DMS53 treated with DMSO at 0.1 percent for 48 hours (cell line): ENCODE results near the gene PPP5C.
"Not testable (repeated sequence)": the region's sequence is repeated elsewhere in the genome, so short reads cannot be mapped to it uniquely, and the experiment has no call there.

Experiments
- DNase-seq: peaks from one replicate; lab custom pipeline; 2025; ENCODE audit not compliant: unreplicated experiment; lab: John Stamatoyannopoulos, UW

PPP5C gene

DNA sequence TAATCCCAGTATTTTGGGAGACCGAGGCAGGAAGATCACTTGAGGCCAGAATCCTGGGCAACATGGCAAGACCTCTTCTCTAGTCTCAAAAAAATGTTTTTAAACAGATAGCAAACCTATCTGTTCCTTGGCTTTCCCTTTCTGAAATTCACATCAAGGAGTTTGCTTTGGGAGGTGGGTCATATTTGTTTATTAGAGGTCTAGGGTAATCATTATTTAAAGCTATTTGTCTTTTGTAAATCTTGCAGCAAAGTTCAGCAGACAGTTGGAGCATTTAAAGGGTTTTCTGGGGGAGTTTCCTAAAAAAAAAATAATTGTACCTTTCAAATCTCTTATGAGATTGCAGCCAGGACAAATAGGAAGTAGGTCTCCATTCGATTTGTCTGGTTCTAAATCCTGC lies 17.5 kb downstream of the PPP5C start:
- no peak for DNase-seq

- no peak for DNase-seq
Observed at GRCh38 chr19:46365561-46365960, 18.7 kb downstream of the PPP5C start.

- DNase-seq: no peak
Observed at GRCh38 chr19:46366620-46367292, 19.9 kb downstream of the PPP5C start.

GRCh38 chr19:46367426-46367825 lies 20.5 kb downstream of the PPP5C start:
- DNase-seq: no peak

DNA sequence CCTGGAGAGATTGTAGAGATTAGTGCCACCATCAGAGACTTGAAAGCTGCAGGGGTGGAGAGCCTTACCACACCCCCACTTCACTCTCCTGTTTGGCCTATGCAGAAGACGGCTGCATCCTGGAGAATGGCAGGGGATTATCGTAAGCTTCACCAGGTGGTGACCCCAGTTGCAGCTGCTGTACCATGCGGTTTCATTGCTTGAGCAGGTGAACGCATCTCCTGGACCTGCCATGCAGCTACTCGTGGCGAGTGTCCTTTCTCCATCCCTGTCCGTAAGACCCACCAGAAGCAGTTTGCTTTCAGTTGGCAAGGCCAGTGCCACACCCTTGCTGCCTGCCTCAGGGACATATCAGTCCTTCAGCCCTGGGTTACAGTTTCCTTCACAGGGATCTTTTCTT lies 21.2 kb downstream of the PPP5C start:
- DNase-seq: no peak

- DNase-seq: no peak
Observed at GRCh38 chr19:46369817-46370216, 22.9 kb downstream of the PPP5C start.

DNA sequence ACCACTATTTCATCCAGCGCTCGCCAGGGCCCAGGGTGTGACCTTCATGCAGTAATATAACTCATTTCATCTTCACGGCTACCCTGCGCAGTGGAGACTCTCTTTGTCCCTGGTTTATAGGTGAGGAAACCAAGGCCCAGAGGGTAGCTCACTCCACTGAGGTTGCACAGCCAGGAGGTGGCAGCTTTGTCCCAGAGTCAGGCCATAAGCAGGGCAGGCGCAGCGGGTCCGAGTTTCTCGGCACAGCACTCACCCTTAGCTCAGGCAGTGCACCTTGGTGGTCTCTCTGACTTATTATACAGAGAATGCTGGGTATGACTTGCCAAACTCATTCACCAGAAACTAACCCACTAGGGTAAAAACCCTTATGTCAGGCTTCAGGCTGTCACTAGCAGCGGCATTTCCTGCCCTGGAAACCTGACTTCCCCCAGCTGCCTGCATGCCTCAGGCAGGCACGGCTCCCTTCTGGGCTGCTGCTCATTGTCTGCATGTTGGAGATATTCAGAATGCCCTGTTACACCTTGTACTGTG lies 24.5 kb downstream of the PPP5C start:
- no peak for DNase-seq

- DNase-seq: no peak
Observed at GRCh38 chr19:46372901-46373490, 26.1 kb downstream of the PPP5C start.

DNA sequence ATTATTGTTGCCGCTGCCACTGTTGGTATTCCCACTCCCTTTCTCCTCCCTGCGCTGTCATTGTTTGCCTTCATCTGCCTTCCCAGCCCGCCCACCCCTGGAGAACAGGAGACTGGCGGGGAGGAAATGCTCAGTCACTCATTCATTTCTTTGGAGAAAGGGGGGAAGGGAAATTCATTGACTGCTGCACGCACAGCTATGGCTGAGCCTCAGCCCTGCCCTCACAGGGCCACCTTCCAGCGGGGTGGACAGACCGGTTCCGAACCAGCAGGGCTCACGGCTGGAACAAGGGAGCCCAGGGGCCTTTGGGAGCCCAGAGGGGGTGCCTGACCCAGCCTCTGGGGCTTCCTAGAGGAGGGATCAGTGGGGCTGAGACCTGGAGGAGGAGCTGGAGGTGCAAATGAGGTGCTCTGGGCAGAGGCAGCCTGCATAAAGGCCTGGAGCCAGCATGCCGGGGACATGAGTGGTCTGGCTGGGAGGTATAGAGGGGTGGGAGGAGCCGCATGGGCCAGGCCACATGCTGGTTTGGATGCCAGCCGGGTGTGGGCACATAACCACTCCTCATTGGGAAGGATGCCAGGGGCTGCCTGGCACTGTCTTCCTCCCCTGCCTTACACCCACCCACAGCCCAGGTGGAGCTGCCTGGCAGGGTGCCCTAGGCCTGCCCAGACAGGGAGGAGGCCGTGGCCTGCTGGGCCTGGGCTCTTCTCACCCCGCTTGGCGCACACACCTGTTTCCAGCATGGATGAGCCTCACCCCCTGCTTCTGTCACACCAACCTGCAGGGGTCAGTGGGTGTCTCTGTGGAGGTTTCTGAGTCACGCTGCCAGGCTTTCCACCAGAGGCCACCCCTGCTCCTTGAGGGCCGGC lies 26.8 kb downstream of the PPP5C start:
- DNase-seq: no peak

DNA sequence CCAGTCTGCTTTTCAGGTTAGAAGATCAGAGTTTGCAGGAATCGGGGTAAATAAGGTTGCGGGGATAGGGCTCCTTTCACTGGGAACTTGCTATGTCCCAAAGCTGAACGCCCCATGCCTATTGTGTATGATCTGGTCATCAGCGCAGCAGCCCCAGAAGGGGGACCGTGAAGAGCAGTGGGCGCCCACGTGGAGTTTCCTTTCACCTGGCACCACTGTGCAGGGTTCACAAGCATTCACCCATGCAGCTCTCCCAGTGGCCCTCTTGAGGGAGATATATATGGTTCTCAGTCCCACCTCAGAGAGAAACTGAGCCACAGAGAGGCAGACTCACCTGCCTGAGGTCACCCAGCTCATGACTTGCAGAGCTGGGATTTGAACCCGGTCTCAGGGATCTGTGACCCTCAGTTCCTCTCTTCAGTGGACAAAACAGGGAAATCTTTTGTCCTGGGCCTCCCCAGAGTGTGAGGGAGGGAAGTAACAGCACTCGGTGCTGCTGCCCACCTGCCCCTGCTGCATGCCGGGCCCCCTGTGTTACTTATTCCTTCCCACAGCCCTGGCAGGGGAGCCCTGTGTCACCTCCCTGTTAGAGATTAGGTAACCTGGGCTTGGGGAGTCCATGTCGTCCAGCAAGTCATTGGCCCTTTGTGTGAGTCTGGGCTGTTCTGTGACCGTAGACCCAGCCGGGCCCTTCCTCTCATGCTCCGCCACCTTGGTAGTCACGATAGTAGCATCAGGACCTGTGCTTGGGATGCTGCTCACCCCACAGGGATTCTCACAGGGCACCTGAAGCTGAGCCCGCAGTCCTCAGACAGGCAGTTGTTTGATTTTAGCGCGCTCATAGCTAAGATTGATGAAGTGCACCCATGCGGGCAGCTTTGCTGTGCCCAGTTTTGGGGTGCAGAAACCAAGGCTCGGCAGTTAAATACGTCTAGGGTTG lies 27.9 kb downstream of the PPP5C start:
- DNase-seq: no peak

DNA sequence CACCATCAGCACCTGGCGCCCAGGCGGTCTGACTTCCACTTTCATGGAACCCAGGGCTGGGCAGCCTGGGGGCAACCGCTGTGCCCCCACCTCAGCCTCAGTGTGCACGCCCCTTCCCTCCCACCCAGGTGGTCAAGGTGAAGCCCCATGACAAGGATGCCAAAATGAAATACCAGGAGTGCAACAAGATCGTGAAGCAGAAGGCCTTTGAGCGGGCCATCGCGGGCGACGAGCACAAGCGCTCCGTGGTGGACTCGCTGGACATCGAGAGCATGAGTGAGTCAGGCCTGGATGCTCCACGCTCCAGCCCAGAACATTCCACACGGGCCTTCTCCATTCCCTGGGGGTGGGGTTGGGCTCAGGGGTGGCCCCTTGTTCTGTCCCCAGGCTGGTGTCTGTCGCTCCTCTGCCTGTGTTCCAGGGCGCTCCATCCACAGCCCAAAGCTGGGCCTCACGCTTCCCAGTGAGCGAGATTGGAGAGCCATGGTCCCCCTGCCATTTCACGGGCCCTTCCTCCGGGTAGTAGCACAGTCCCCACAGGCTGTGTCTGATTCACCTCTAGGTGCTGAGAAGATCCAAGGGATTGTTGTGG lies 28.7 kb downstream of the PPP5C start:
- not testable (repeated sequence) for DNase-seq

DNA sequence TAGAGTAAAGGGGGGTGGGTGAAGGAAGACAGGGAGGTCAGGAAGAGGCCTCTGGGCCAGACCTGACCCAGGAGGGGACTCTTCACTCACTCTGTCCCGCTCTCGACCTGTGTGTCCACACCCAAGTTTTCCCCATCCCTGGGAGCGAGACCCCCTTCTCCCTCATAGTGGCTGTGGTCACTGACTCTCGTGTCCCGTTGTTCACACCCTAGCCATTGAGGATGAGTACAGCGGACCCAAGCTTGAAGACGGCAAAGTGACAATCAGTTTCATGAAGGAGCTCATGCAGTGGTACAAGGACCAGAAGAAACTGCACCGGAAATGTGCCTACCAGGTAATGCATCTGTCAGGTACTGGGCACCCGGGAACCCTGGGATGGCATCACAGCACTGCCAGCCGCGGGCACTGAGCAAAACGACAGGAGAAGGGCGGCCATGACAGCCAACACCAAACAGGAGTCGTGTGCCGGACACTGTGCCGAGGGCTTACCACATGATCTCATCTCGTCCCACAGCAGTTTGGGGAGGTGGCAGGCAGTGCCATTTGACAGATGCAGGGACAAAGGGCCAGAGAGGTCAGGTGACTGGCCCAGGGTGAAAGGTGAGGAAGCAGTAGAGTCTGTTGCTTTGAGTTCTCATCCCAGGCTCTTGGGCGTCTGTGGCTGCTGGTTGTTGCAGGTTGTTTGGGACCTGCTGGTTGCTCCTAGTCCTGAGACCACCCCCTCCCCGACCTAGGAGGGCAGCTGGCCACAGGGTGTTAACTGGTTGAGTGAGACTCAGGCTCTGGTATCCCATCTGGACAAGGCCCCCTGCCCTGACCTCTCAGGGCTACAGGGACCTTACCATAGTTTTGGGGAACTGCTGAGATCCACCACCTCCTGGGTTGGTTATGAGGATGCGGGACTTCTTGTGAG lies 29.6 kb downstream of the PPP5C start:
- DNase-seq: no peak

- no peak for DNase-seq
Observed at GRCh38 chr19:46378268-46378667, 31.4 kb downstream of the PPP5C start.

GRCh38 chr19:46380690-46381089 lies 33.8 kb downstream of the PPP5C start:
- DNase-seq: no peak

GRCh38 chr19:46381346-46381745 lies 34.5 kb downstream of the PPP5C start:
- DNase-seq: no peak

DNA sequence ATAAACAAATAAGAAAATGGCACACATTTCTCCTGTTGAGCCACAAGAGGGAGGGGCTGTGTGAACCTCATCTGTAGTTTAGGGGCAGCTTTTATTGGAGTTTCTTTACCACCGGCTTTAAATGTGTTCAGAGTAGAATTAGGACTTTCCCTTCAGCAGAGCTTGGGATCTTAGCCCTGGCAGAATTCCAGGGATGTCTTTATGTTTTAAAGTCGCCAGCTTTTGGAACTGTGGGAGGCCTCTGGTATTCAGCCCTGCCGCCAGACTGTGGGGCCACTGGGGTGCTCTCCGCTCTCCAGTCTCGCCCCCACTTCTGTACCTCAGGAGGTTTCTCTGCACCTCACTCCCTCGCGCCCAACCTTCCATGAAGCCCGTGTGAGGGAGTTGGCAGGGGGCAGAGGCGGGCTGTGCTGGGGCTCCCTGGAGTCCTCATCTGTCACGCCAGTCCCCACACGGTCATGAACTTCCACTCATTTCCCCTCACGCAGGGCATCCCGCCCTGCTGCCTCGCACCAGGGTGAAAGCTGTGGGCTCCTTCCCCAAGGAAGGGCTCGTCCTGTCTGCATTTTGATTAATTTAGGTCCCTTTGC lies 35.0 kb downstream of the PPP5C start:
- DNase-seq: no peak

- no peak for DNase-seq
Observed at GRCh38 chr19:46383171-46383815, 36.4 kb downstream of the PPP5C start.

DNA sequence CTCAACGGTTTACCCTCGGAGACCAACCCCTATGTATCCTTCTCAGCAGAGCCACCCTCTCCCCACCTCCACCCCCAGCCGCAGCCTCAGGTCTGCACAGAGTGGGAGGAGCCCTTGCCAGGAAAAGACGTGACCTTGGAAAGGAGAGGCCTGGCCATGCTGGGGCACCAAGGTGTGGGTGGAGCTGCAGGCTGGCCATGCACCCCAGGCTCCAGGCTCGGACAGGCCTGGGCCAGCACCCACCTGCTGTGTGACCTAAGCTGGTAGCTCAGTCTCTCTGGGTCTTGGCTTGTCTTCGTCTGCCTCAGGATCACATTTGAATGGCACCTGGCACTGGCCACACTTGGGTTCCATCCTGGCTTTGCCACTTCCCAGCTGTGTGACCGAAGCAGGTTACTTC lies 37.0 kb downstream of the PPP5C start:
- DNase-seq: no peak
